OCI-LY3 (cell line): ENCODE measurements around the gene ERC1.

Experiments
- H2AFZ ChIP-seq: fragments of 200-600, 300-600 bp; shearing (Covaris generic); 2 replicates; pipeline ENCODE4 v1.6.0; 2014; ENCODE audit warnings: antibody characterized with exemption, low read depth, low read length
- H3K27ac ChIP-seq: fragments of 200-600, 300-600 bp; sonication (generic); 2 replicates; pipeline ENCODE4 v1.5.1; 2014; ENCODE audit warnings: mild to moderate bottlenecking, low read length, moderate library complexity, mixed read lengths
- H3K27me3 ChIP-seq: fragments of 200-600, 300-600 bp; sonication (generic); 2 replicates; pipeline ENCODE4 v1.6.1; 2014; ENCODE audit warnings: low read depth, low read length, mixed read lengths
- H3K36me3 ChIP-seq: fragments of 200-600, 300-600 bp; sonication (generic); replicated peaks from 2 replicates; pipeline ENCODE3; 2014; ENCODE audit warnings: low read depth, low read length, mixed read lengths
- H3K4me1 ChIP-seq: fragments of 300-600, 200-600 bp; sonication (generic); 2 replicates; pipeline ENCODE4 v1.6.1; 2014; ENCODE audit warnings: low read length, mixed read lengths
- H3K4me2 ChIP-seq: fragments of 200-600, 300-600 bp; sonication (generic); 2 replicates; pipeline ENCODE4 v1.6.1; 2014; ENCODE audit warnings: low read length, mixed read lengths
- H3K4me3 ChIP-seq: fragments of 300-600, 200-600 bp; sonication (generic); 2 replicates; pipeline ENCODE4 v1.5.1; 2014; ENCODE audit warnings: antibody characterized with exemption, mild to moderate bottlenecking, low read length, moderate library complexity
- H3K79me2 ChIP-seq: fragments of 300-600, 200-600 bp; shearing (Covaris generic); 2 replicates; pipeline ENCODE4 v1.6.1; 2014; ENCODE audit warnings: mild to moderate bottlenecking, low read length, mixed read lengths
- H3K9ac ChIP-seq: fragments of 300-600, 200-600 bp; shearing (Covaris generic); 2 replicates; pipeline ENCODE4 v1.6.0; 2014; ENCODE audit warnings: mild to moderate bottlenecking, low read length, moderate library complexity
- H3K9me3 ChIP-seq: fragments of 200-600, 300-600 bp; shearing (Covaris generic); 2 replicates; pipeline ENCODE4 v1.6.1; 2014; ENCODE audit warnings: low read length, mixed read lengths; ENCODE audit not compliant: insufficient read depth
- H4K20me1 ChIP-seq: fragments of 200-600, 300-600 bp; sonication (generic); 2 replicates; pipeline ENCODE4 v1.6.1; 2016; ENCODE audit warnings: low read length, mixed read lengths; ENCODE audit not compliant: insufficient read depth
- EZH2phosphoT487 ChIP-seq: fragments of 200-600 bp; shearing (Covaris generic); IDR thresholded peaks from 2 replicates; pipeline ENCODE4 v1.6.1; 2018; ENCODE audit warnings: antibody characterized with exemption, mixed run types, low read depth
- TF ChIP-seq, protein P1 (sequence below): fragments of 200-600, 300-600 bp; sonication (generic); IDR thresholded peaks from 2 replicates; pipeline ENCODE4 v1.5.1; 2014; ENCODE audit warnings: antibody characterized with exemption, low read length, low read depth

The ERC1 gene

GRCh38 chr12:1471224-1471623 lies 480.2 kb downstream of the ERC1 start:
- TF ChIP-seq, protein P1, sequence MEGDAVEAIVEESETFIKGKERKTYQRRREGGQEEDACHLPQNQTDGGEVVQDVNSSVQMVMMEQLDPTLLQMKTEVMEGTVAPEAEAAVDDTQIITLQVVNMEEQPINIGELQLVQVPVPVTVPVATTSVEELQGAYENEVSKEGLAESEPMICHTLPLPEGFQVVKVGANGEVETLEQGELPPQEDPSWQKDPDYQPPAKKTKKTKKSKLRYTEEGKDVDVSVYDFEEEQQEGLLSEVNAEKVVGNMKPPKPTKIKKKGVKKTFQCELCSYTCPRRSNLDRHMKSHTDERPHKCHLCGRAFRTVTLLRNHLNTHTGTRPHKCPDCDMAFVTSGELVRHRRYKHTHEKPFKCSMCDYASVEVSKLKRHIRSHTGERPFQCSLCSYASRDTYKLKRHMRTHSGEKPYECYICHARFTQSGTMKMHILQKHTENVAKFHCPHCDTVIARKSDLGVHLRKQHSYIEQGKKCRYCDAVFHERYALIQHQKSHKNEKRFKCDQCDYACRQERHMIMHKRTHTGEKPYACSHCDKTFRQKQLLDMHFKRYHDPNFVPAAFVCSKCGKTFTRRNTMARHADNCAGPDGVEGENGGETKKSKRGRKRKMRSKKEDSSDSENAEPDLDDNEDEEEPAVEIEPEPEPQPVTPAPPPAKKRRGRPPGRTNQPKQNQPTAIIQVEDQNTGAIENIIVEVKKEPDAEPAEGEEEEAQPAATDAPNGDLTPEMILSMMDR, result no peak
- TF ChIP-seq EZH2phosphoT487, result no peak
- no peak overlapping the region for H3K9ac ChIP-seq
- no peaks in the 10 kb centered on the region for H4K20me1 ChIP-seq
- H3K4me3 ChIP-seq, result no peak overlapping the region
- H3K79me2 ChIP-seq, result no peaks in the 10 kb centered on the region
- no peak overlapping the region for H3K4me2 ChIP-seq
- no peak overlapping the region for H3K27ac ChIP-seq
- no peaks in the 10 kb centered on the region for H3K27me3 ChIP-seq
- H3K4me1 ChIP-seq, result no peaks in the 10 kb centered on the region
- no peaks in the 10 kb centered on the region for H3K36me3 ChIP-seq
- H3K9me3 ChIP-seq, result no peaks in the 10 kb centered on the region
- H2AFZ ChIP-seq, result no peak overlapping the region

GRCh38 chr12:1473418-1473817 lies 482.4 kb downstream of the ERC1 start:
- no peak overlapping the region for H3K4me3 ChIP-seq
- H3K4me2 ChIP-seq, result no peak overlapping the region
- H3K4me1 ChIP-seq, result no peaks in the 10 kb centered on the region
- H3K9me3 ChIP-seq, result no peaks in the 10 kb centered on the region
- no peak overlapping the region for H3K9ac ChIP-seq
- H4K20me1 ChIP-seq, result no peaks in the 10 kb centered on the region
- H3K27me3 ChIP-seq, result no peaks in the 10 kb centered on the region
- H3K36me3 ChIP-seq, result no peaks in the 10 kb centered on the region
- no peaks in the 10 kb centered on the region for H3K79me2 ChIP-seq
- no peak overlapping the region for H2AFZ ChIP-seq
- H3K27ac ChIP-seq, result no peak overlapping the region
- TF ChIP-seq EZH2phosphoT487, result no peak
- TF ChIP-seq, protein P1, result no peak

DNA sequence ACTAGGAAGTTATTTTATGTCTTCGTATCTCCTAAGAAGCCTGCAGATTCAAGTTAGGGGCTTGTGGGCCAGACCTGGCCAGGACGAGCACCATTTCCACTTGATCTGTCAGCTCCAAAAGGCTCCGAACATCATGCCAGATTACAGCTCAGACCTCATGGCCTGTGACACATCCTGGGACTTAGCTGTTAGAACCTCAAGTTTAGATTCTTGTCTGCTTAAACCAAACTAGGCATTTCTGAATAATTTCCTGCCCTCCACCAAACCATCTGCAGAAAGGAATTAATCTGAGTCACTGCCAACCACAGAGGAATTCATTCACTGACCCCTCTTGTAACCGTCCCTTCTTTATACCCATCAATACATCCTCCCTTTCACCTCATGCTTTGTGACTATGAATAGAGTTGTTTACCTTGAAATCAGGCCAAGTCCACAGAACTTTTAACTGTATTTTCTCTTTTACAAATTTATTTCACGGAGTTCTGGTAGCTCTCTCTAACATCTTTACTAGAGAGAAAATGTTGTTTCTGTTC lies 483.1 kb downstream of the ERC1 start:
- no peak overlapping the region for H2AFZ ChIP-seq
- no peak overlapping the region for H3K4me3 ChIP-seq
- H3K79me2 ChIP-seq, result no peaks in the 10 kb centered on the region
- no peak overlapping the region for H3K4me2 ChIP-seq
- H3K27me3 ChIP-seq, result no peaks in the 10 kb centered on the region
- no peaks in the 10 kb centered on the region for H4K20me1 ChIP-seq
- H3K4me1 ChIP-seq, result no peaks in the 10 kb centered on the region
- TF ChIP-seq, protein P1, result no peak
- no peak for TF ChIP-seq EZH2phosphoT487
- H3K9me3 ChIP-seq, result no peaks in the 10 kb centered on the region
- H3K36me3 ChIP-seq, result no peaks in the 10 kb centered on the region
- H3K9ac ChIP-seq, result no peak overlapping the region
- no peak overlapping the region for H3K27ac ChIP-seq

GRCh38 chr12:1474574-1475153 lies 483.6 kb downstream of the ERC1 start:
- no peaks in the 10 kb centered on the region for H3K27me3 ChIP-seq
- TF ChIP-seq EZH2phosphoT487, result no peak
- no peak overlapping the region for H2AFZ ChIP-seq
- no peak overlapping the region for H3K9ac ChIP-seq
- H3K79me2 ChIP-seq, result no peaks in the 10 kb centered on the region
- no peaks in the 10 kb centered on the region for H3K9me3 ChIP-seq
- no peak overlapping the region for H3K4me2 ChIP-seq
- H3K4me3 ChIP-seq, result no peak overlapping the region
- no peaks in the 10 kb centered on the region for H3K4me1 ChIP-seq
- no peaks in the 10 kb centered on the region for H4K20me1 ChIP-seq
- H3K36me3 ChIP-seq, result no peaks in the 10 kb centered on the region
- H3K27ac ChIP-seq, result no peak overlapping the region
